GM23248 (cell line): ENCODE measurements around the gene IFNA16.
"Not testable (repeated sequence)": the region's sequence is repeated elsewhere in the genome, so short reads cannot be mapped to it uniquely, and the experiment has no call there.

Experiments
- EZH2 ChIP-seq: fragments of 200-600 bp; sonication (generic); IDR thresholded peaks from 2 replicates; pipeline ENCODE4 v1.6.1; 2018; ENCODE audit warnings: antibody characterized with exemption, mild to moderate bottlenecking; ENCODE audit not compliant: insufficient read depth, poor library complexity, severe bottlenecking
- EZH2phosphoT487 ChIP-seq: fragments of 200-600 bp; sonication (generic); IDR thresholded peaks from 2 replicates; pipeline ENCODE4 v1.6.1; 2018; ENCODE audit warnings: antibody characterized with exemption, moderate library complexity, mild to moderate bottlenecking, low read depth; ENCODE audit not compliant: insufficient read depth

GRCh38 chr9:21217211-21217610, at the start of gene IFNA16:
- not testable (repeated sequence) for TF ChIP-seq EZH2, EZH2phosphoT487
